OCI-LY7 (cell line): Measurements from ENCODE around the gene KRT38.

Experiments used
- EZH2phosphoT487 ChIP-seq: fragments of 200-600 bp; sonication (generic); IDR thresholded peaks from 2 replicates; pipeline ENCODE4 v1.6.1; 2018; ENCODE audit warnings: low read depth, borderline replicate concordance, mild to moderate bottlenecking, mixed run types, antibody characterized with exemption, low read length, moderate library complexity, mixed read lengths
- TF ChIP-seq, protein P1 (sequence below): fragments of 200-600 bp; sonication (generic); conservative IDR thresholded peaks from 2 replicates; pipeline ENCODE4 v1.5.1; 2014; ENCODE audit warnings: mild to moderate bottlenecking, antibody characterized with exemption, low read length, moderate library complexity, mixed read lengths

GRCh38 chr17:41417127-41417526, 23.7 kb downstream of the KRT38 start:
- TF ChIP-seq, protein P1, sequence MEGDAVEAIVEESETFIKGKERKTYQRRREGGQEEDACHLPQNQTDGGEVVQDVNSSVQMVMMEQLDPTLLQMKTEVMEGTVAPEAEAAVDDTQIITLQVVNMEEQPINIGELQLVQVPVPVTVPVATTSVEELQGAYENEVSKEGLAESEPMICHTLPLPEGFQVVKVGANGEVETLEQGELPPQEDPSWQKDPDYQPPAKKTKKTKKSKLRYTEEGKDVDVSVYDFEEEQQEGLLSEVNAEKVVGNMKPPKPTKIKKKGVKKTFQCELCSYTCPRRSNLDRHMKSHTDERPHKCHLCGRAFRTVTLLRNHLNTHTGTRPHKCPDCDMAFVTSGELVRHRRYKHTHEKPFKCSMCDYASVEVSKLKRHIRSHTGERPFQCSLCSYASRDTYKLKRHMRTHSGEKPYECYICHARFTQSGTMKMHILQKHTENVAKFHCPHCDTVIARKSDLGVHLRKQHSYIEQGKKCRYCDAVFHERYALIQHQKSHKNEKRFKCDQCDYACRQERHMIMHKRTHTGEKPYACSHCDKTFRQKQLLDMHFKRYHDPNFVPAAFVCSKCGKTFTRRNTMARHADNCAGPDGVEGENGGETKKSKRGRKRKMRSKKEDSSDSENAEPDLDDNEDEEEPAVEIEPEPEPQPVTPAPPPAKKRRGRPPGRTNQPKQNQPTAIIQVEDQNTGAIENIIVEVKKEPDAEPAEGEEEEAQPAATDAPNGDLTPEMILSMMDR: no peak
- TF ChIP-seq EZH2phosphoT487: no peak
